CD4-positive, alpha-beta memory T cell (primary cell): ENCODE results near the gene PELI3. TPM values are rescaled to one million over a fixed set of nuclear protein-coding genes. Genes with fewer than 3 reads are reported as not detected.
A peak's percentile ranks its signal among the peaks of the same experiment; 100 is the strongest.

Source experiments
- CTCF ChIA-PET: fragments of 350-600 bp; sonication (Branson Sonifier 250); formaldehyde crosslinking; loops from one replicate; lab custom pipeline; 2021; ENCODE audit warnings: inconsistent platforms; ENCODE audit not compliant: partially characterized antibody; lab: Charles Lee
- POLR2A ChIA-PET: fragments of 350-600 bp; sonication (Branson Sonifier 250); formaldehyde crosslinking; loops from one replicate; lab custom pipeline; 2021; ENCODE audit not compliant: partially characterized antibody; lab: Charles Lee
- DNase-seq, 5 donors: peaks; one replicate each; pipeline versions ENCODE4 v3.0.0 to v3.0.0-alpha.2; 2020 to 2022; ENCODE audit warnings: mixed read lengths in 1 of 5
- H3K27ac ChIP-seq: one replicate; pipeline ENCODE4 v1.7.0; 2013; ENCODE audit warnings: low read depth, low read length
- H3K27me3 ChIP-seq: 2 replicates; pipeline ENCODE4 v1.7.0; 2013; ENCODE audit warnings: mild to moderate bottlenecking, low read length, moderate library complexity; ENCODE audit not compliant: insufficient read depth
- H3K36me3 ChIP-seq: 2 replicates; pipeline ENCODE4 v1.7.0; 2013; ENCODE audit warnings: mild to moderate bottlenecking, low read length, moderate library complexity; ENCODE audit not compliant: insufficient read depth
- H3K4me1 ChIP-seq: 2 replicates; pipeline ENCODE4 v1.7.0; 2013; ENCODE audit warnings: mild to moderate bottlenecking, low read length, moderate library complexity; ENCODE audit not compliant: insufficient read depth
- H3K4me3 ChIP-seq, 2 donors: one replicate each; pipeline ENCODE4 v1.7.0; 2013; ENCODE audit warnings: low read length in 2 of 2, mild to moderate bottlenecking in 1 of 2
- H3K9me3 ChIP-seq, 2 donors: one replicate each; pipeline ENCODE4 v1.7.0; 2013; ENCODE audit warnings: low read length in 2 of 2, control low read depth in 1 of 2; ENCODE audit not compliant: control insufficient read depth in 1 of 2
- H3K27ac Mint-ChIP-seq, 7 donors: one replicate each; pipeline ENCODE4 v1.8.0; 2020 to 2021; ENCODE audit warnings: mixed read lengths in 7 of 7, mild to moderate bottlenecking in 6 of 7, inconsistent platforms in 3 of 7, moderate library complexity in 3 of 7
- H3K27me3 Mint-ChIP-seq, 2 donors: one replicate each; pipeline ENCODE4 v1.8.0; 2020 to 2021; ENCODE audit warnings: mixed read lengths in 2 of 2
- H3K36me3 Mint-ChIP-seq, 2 donors: one replicate each; pipeline ENCODE4 v1.8.0; 2020 to 2021; ENCODE audit warnings: mixed read lengths in 2 of 2, inconsistent platforms in 1 of 2, mild to moderate bottlenecking in 1 of 2
- H3K4me1 Mint-ChIP-seq, 4 donors: one replicate each; pipeline ENCODE4 v1.8.0; 2020 to 2021; ENCODE audit warnings: mixed read lengths in 4 of 4, mild to moderate bottlenecking in 1 of 4
- H3K4me3 Mint-ChIP-seq, 8 donors: one replicate each; pipeline ENCODE4 v1.8.0; 2020 to 2021; ENCODE audit warnings: mixed read lengths in 8 of 8, mild to moderate bottlenecking in 7 of 8, moderate library complexity in 6 of 8, inconsistent platforms in 3 of 8
- H3K9me3 Mint-ChIP-seq, 8 donors: one replicate each; pipeline ENCODE4 v1.8.0; 2020 to 2021; ENCODE audit warnings: mixed read lengths in 8 of 8, mild to moderate bottlenecking in 5 of 8, inconsistent platforms in 3 of 8, moderate library complexity in 1 of 8
- intact Hi-C: fragments of 100-400 bp; cut with micrococcal nuclease; formaldehyde crosslinking; loops from one replicate; pipeline ENCODE4 v1.15.1; 2023
- polyA plus RNA-seq, 2 donors: library from polyadenylated mRNA; unstranded; fragments of 300-500 nt; fragmentation: Illumina TruSeq; gene quantifications; one replicate each; pipeline ENCODE4 v1.2.3, GENCODE V29; 2021
- total RNA-seq, 2 experiments: library from RNA; stranded (reverse); gene quantifications; one replicate each; pipeline ENCODE4 v1.2.3, GENCODE V29; 2021

The PELI3 gene
- total and polyA plus RNA-seq, 4 experiments from 2014 or later, result 4.0 to 25.9 (median 16.1) TPM

DNA sequence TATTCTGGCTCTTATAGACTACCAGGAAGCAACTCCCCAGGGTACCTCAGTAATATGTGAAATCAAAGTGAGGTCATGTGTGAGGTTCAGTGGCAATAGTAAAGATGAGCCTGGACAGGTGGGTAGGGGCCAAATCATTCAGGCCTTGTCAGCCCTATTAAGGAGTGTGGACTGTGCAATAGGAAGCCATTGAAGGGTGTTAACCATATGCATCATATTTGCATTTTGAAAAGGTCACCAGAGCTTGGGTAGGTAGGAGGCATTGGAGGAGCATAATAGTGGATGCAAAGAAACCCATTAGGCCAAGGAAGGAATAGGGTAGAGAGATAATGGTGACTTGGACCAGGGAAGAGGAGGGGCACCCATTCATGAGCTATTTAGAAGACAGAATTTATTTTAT lies 19.7 kb upstream of the PELI3 start:
- Mint-ChIP-seq H3K4me3 (no peak overlapping the region), H3K36me3 (peaks cover 0 to 7% of the 10 kb centered on the region in 2 donors), H3K4me1 (no peaks in the 10 kb centered on the region), H3K27me3 (peaks cover 4 to 14% of the 10 kb centered on the region in 2 donors), H3K27ac (no peak overlapping the region), H3K9me3 (peaks cover 3 to 20% (median 10%) of the 10 kb centered on the region in 8 donors)
- ChIA-PET POLR2A (no interaction called here), CTCF (interaction anchor here (0.6 to 1.3 kb wide), 2 partner anchors 8 to 61 kb away, joined by 3 to 6 read pairs; partner anchors contain the start of gene MRPL11)
- DNase-seq, result no peak
- H3K4me3 ChIP-seq, result no peak overlapping the region
- H3K36me3 ChIP-seq, result no peaks in the 10 kb centered on the region
- H3K9me3 ChIP-seq, result peaks cover 0 to 6% of the 10 kb centered on the region in 2 donors
- no peaks in the 10 kb centered on the region for H3K4me1 ChIP-seq
- no peaks in the 10 kb centered on the region for H3K27me3 ChIP-seq
- intact Hi-C loops, result no loop called here
- H3K27ac ChIP-seq, result no peak overlapping the region

DNA sequence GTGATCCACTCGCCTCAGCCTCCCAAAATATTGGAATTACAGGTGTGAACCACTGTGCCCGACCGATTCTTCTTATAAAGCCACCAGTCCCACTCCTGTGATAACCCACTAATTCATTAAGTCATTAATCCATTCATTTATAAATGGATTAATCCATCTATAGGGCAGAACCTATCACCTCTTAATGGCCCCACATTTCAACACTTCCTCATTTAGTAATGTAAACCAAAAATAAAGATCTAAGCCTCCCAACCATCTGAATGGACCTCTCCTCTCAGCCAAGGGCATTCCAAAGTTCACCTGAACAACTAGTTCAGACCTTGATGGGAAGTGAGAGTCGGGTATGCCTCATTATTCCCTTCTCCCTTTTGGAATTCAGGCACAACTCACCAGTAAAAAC lies 18.2 kb upstream of the PELI3 start:
- H3K36me3 Mint-ChIP-seq, result no peaks in the 10 kb centered on the region
- Histone ChIP-seq H3K4me3 (no peak overlapping the region), H3K27ac (no peak overlapping the region), H3K36me3 (no peaks in the 10 kb centered on the region), H3K27me3 (no peaks in the 10 kb centered on the region), H3K9me3 (peaks cover 0 to 3% of the 10 kb centered on the region in 2 donors), H3K4me1 (no peaks in the 10 kb centered on the region)
- ChIA-PET CTCF (no interaction called here), POLR2A (no interaction called here)
- H3K4me3 Mint-ChIP-seq, result no peak overlapping the region
- peaks cover 0 to 8% (median 4%) of the 10 kb centered on the region in 8 donors for H3K9me3 Mint-ChIP-seq
- no peaks in the 10 kb centered on the region for H3K4me1 Mint-ChIP-seq
- H3K27ac Mint-ChIP-seq, result no peak overlapping the region
- peaks cover 4 to 14% of the 10 kb centered on the region in 2 donors for H3K27me3 Mint-ChIP-seq
- no peak for DNase-seq
- intact Hi-C loops, result no loop called here

DNA sequence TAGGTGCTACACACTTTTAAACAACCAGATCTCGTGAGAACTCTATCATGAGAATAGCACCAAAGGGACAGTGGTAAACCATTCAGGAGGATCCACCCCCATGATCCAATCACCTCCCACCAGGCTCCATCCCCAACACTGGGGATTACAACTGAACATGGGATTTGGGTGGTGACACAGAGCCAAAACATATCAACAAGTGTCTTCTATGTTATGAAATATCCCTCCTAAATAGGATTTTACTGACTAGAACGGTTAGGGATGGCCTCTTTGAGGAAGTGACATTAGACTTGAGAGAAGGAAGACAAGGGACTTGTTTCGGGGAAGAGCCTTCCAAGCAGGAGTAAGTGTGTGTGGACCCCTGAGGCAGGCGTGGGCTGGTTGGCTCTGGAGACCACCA lies 16.1 kb upstream of the PELI3 start:
- peaks cover 3 to 13% of the 10 kb centered on the region in 2 donors for H3K27me3 Mint-ChIP-seq
- CTCF ChIA-PET, result interaction anchor here (1.4 kb wide), 1 partner anchor 12 kb away, joined by 3 read pairs; the partner anchor contains the start of gene MRPL11
- intact Hi-C loops, result no loop called here
- Histone ChIP-seq H3K27me3 (no peaks in the 10 kb centered on the region), H3K4me3 (no peak overlapping the region), H3K9me3 (no peaks in the 10 kb centered on the region), H3K27ac (no peak overlapping the region), H3K36me3 (no peaks in the 10 kb centered on the region), H3K4me1 (peaks cover 12% of the 10 kb centered on the region)
- H3K27ac Mint-ChIP-seq, result no peak overlapping the region
- H3K9me3 Mint-ChIP-seq, result peaks cover 0 to 3% (median 0%) of the 10 kb centered on the region in 8 donors
- H3K4me3 Mint-ChIP-seq, result no peak overlapping the region
- peaks cover 12 to 14% (median 13%) of the 10 kb centered on the region in 4 donors for H3K4me1 Mint-ChIP-seq
- POLR2A ChIA-PET, result no interaction called here
- no peaks in the 10 kb centered on the region for H3K36me3 Mint-ChIP-seq
- no peak for DNase-seq

DNA sequence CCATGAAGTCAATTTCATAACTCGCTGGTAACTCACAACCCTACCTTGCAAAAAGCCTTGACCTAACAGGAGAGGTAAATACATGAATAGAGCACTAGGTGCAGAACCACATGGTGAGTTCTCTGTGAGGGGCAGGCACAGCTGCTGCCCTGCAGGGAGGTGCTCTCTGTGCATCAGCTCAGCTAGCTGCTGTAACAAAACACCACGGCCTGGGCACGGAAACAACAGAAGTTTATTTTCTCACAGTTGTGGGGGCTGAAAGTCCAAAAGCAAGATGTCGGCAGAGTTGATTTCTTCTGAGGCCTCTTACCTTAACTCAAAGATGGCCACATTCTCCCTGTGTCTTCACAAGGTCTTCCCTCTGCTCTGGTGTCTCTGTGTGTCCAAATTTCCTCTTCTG lies 15.0 kb upstream of the PELI3 start:
- H3K4me1 Mint-ChIP-seq, result peaks cover 12 to 14% (median 13%) of the 10 kb centered on the region in 4 donors
- Histone ChIP-seq H3K4me3 (no peak overlapping the region), H3K9me3 (no peaks in the 10 kb centered on the region), H3K27me3 (no peaks in the 10 kb centered on the region), H3K4me1 (peaks cover 12% of the 10 kb centered on the region), H3K27ac (no peak overlapping the region), H3K36me3 (no peaks in the 10 kb centered on the region)
- ChIA-PET POLR2A (no interaction called here), CTCF (no interaction called here)
- no peak overlapping the region for H3K27ac Mint-ChIP-seq
- intact Hi-C loops, result no loop called here
- H3K36me3 Mint-ChIP-seq, result no peaks in the 10 kb centered on the region
- peaks cover 0 to 1% (median 0%) of the 10 kb centered on the region in 8 donors for H3K9me3 Mint-ChIP-seq
- peaks cover 3 to 13% of the 10 kb centered on the region in 2 donors for H3K27me3 Mint-ChIP-seq
- H3K4me3 Mint-ChIP-seq, result no peak overlapping the region
- no peak for DNase-seq

DNA sequence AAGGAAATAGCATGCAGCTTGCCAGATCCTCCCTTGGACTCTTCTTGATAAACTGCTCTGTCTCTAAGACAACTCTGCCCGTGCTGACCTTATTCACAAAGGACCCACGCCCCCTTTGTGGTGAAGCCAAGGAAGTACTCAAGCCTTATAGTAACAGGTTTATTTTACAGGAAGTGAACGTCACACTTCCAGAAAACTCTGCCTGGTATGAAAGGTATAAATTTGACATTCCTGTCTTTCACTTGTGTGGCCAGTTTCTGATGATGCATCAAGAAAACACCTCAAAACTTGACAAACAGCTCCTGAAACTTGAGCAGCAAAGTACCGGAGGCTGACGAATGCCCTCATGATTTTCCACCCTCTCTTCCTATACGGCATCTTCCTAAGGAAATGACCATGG lies 12.5 kb upstream of the PELI3 start:
- ChIA-PET CTCF (interaction anchor here (0.6 to 2.0 kb wide), 2 partner anchors 25 to 715 kb away, joined by 3 to 4 read pairs; no protein-coding TSS in a partner anchor), POLR2A (interaction anchor here (0.8 kb wide), 1 partner anchor 13 kb away, joined by 3 read pairs; the partner anchor contains the start of gene PELI3)
- H3K4me1 Mint-ChIP-seq, result peaks cover 12 to 14% (median 13%) of the 10 kb centered on the region in 4 donors
- no peak for DNase-seq
- H3K27me3 ChIP-seq, result no peaks in the 10 kb centered on the region
- H3K36me3 Mint-ChIP-seq, result no peaks in the 10 kb centered on the region
- intact Hi-C loops, result no loop called here
- no peak overlapping the region for H3K27ac ChIP-seq
- peaks cover 12% of the 10 kb centered on the region for H3K4me1 ChIP-seq
- H3K4me3 ChIP-seq, result no peak overlapping the region
- H3K27me3 Mint-ChIP-seq, result peaks cover 3 to 9% of the 10 kb centered on the region in 2 donors
- H3K27ac Mint-ChIP-seq, result peak overlapping the region in 2 of 7 donors; percentile 14 to 54
- H3K36me3 ChIP-seq, result no peaks in the 10 kb centered on the region
- peaks cover 0 to 1% (median 0%) of the 10 kb centered on the region in 8 donors for H3K9me3 Mint-ChIP-seq
- H3K9me3 ChIP-seq, result no peaks in the 10 kb centered on the region
- H3K4me3 Mint-ChIP-seq, result peak overlapping the region in 3 of 8 donors; percentile 22 to 51 (median 30)

DNA sequence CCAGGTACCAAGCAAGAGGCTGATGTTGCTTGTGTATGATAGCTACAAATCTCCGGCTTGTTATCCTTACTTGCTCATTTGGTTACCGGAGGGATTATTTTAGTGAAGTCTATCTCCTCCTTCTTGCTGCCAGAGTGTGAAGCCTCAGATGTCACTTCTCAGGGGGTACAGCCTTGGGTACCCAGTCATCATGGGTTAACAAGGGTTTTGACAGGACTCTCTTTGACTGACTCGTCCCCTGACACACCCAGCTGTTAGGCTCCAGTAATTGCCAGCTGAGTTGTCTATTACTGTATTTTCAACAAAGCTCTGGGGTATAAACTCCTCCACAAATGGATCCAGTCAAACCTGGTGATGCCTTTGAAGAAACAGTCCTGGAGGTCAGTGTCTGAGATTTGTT lies 11.9 kb upstream of the PELI3 start:
- Mint-ChIP-seq H3K36me3 (no peaks in the 10 kb centered on the region), H3K27ac (peak overlapping the region in 1 of 7 donors; percentile 10), H3K4me1 (peaks cover 12 to 14% (median 13%) of the 10 kb centered on the region in 4 donors), H3K4me3 (no peak overlapping the region), H3K9me3 (peaks cover 0 to 1% (median 0%) of the 10 kb centered on the region in 8 donors), H3K27me3 (peaks cover 0 to 5% of the 10 kb centered on the region in 2 donors)
- Histone ChIP-seq H3K27me3 (no peaks in the 10 kb centered on the region), H3K27ac (no peak overlapping the region), H3K9me3 (no peaks in the 10 kb centered on the region), H3K4me3 (no peak overlapping the region), H3K4me1 (peaks cover 12% of the 10 kb centered on the region), H3K36me3 (no peaks in the 10 kb centered on the region)
- intact Hi-C loops, result no loop called here
- ChIA-PET CTCF (interaction anchor here (0.6 to 2.0 kb wide), 3 partner anchors 24 to 395 kb away, joined by 3 to 4 read pairs (median 3); no protein-coding TSS in a partner anchor), POLR2A (interaction anchor here (0.8 kb wide), 1 partner anchor 12 kb away, joined by 3 read pairs; the partner anchor contains the start of gene PELI3)
- DNase-seq, result no peak

DNA sequence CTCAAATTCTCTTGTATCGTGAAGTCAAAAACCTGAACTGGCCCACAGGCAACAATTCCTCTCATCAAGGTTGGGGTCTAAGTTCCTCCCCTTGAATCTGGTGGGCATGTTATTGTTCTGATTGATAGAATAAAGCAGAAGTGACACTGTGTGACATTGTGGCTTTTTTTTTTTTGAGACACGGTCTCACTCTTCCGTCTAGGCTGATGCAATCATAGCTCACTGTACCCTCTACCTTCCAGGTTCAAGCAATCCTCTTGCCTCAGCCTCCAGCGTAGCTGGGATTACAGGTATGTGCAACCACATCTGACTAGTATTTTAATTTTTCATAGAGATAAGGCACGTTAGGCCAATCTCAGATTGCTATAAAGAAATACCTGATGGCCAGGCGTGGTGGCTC lies 8.9 kb upstream of the PELI3 start:
- intact Hi-C loops, result no loop called here
- Histone ChIP-seq H3K4me1 (peaks cover 12% of the 10 kb centered on the region), H3K4me3 (no peak overlapping the region), H3K27me3 (no peaks in the 10 kb centered on the region), H3K27ac (no peak overlapping the region), H3K36me3 (no peaks in the 10 kb centered on the region), H3K9me3 (no peaks in the 10 kb centered on the region)
- no peak overlapping the region for H3K4me3 Mint-ChIP-seq
- ChIA-PET POLR2A (no interaction called here), CTCF (no interaction called here)
- H3K27ac Mint-ChIP-seq, result no peak overlapping the region
- no peak for DNase-seq
- H3K9me3 Mint-ChIP-seq, result peaks cover 0 to 2% (median 0%) of the 10 kb centered on the region in 8 donors
- H3K27me3 Mint-ChIP-seq, result no peaks in the 10 kb centered on the region
- H3K4me1 Mint-ChIP-seq, result peaks cover 12 to 14% (median 14%) of the 10 kb centered on the region in 4 donors
- H3K36me3 Mint-ChIP-seq, result no peaks in the 10 kb centered on the region
